Fibroblast of villous mesenchyme (primary cell): Measurements from ENCODE around the gene HOXB9. TPM values are rescaled to one million over a fixed set of nuclear protein-coding genes. Genes with fewer than 3 reads are reported as not detected.

ENCODE experiments used
- DNase-seq: peaks from one replicate; pipeline ENCODE4 v3.0.0-alpha.2; 2010; ENCODE audit warnings: low read depth
- H3K4me3 ChIP-seq: 2 replicates; pipeline ENCODE4 v1.5.1; 2011; ENCODE audit warnings: low read depth, mild to moderate bottlenecking, low read length
- total RNA-seq: library from RNA; depleted of rRNA; stranded (reverse); fragments of >200 nt; gene quantifications from 2 replicates; pipeline ENCODE4 v1.2.3, GENCODE V29; 2012
- TF ChIP-seq, protein P1 (sequence below): IDR thresholded peaks from 2 replicates; pipeline ENCODE4 v1.5.1; 2012; ENCODE audit warnings: low read depth, mild to moderate bottlenecking, low read length; ENCODE audit not compliant: insufficient read depth

Gene HOXB9
- total RNA-seq, 1 donor: not detected

DNA sequence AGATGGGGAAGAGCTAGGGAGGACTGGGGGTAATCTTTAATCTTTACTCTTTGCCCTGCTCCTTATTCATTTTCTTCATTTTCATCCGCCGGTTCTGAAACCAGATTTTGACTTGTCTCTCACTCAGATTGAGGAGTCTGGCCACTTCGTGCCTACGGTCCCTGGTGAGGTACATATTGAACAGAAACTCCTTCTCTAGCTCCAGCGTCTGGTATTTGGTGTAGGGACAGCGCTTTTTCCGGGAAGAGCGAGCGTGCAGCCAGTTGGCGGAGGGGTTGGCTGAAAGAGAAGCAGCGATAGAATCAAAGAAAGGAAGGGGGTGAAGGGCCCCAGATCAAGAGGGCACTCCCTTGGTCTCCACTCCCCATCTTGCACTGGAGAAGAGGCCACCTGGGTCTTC is 3.3 kb downstream of the HOXB9 start:
- TF ChIP-seq, protein P1, sequence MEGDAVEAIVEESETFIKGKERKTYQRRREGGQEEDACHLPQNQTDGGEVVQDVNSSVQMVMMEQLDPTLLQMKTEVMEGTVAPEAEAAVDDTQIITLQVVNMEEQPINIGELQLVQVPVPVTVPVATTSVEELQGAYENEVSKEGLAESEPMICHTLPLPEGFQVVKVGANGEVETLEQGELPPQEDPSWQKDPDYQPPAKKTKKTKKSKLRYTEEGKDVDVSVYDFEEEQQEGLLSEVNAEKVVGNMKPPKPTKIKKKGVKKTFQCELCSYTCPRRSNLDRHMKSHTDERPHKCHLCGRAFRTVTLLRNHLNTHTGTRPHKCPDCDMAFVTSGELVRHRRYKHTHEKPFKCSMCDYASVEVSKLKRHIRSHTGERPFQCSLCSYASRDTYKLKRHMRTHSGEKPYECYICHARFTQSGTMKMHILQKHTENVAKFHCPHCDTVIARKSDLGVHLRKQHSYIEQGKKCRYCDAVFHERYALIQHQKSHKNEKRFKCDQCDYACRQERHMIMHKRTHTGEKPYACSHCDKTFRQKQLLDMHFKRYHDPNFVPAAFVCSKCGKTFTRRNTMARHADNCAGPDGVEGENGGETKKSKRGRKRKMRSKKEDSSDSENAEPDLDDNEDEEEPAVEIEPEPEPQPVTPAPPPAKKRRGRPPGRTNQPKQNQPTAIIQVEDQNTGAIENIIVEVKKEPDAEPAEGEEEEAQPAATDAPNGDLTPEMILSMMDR: no peak
- no peak overlapping the region for H3K4me3 ChIP-seq
- no peak for DNase-seq

DNA sequence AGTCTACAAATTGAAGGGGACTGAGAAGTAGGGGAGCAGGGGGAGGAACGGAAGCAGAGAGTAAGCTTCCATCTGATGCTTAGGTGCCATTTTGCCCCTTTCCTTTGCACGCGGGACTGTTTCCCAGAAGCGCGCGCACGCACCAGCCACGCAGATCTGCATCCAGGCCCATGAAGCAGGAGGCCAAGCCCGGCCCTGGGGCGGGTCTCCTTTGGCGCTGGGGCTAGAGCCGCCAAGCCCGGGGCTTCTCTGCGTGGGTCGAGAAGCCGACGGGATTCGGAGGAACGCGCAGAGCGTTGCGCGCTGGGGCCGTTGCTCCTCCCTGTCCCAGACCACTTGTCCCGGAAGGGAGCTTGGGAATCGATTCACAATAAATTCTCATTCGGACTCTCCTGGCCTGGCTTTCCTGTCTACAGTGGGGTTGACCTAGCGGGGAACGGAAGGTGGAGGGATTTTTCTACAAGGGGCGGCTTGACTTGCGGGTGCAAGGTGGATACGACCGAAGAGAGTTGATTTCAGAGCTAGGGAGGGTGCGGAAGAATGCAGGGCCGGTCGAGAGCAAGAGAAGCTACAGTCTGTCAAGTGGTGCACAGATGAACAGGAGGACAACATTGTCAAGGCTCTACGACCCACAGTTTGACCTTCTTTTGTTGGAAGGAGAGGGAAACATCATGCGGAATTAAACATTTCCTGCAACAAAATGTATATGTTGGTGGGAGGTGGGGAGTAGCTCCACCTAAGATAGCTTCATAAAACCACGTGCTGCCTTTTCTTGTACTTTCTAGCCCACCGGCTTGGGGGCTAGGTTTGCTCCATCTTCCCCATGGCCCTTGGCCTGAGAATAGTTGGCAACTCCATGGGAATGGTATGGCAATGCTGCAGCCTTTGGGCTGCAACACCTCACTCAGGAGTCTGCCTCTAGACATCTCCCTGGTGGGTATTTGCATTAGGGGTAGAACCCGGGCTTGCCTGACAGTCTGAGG is 4.5 kb downstream of the HOXB9 start:
- no peak overlapping the region for H3K4me3 ChIP-seq
- DNase-seq: no peak
- TF ChIP-seq, protein P1: no peak

DNA sequence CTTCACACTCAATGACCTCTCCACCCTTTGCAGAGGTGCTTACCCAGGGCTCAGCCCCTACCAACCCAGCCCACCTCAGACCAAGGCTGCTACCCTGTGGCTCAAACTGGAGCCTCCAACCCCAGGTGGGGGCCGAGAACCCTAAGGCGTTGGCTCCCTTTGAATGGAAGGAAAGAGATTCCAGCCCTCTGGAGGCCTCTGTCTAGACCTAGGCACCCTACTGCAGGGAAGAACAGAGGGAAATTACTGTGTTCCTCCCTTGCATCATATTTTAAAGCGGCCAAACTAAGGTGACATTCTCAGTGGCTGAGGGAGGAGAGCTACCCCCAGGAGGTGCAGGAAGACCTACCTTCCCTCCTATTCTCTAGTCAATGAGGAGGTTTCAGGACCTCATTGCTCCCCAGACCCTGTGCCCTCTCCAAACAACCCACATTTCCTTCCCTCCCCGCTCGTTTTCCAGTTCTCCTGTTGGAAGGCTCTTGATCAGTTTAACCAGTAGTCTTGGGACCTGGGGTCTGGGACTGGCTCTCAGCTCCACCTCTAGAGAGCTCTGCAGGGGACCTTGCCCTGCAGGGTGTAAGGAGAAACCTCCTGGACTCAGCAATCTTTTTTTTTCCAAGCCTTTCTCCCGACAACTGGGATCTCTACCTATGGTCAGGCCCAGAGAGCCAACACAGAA is 5.6 kb downstream of the HOXB9 start:
- no peak for DNase-seq
- no peak overlapping the region for H3K4me3 ChIP-seq
- TF ChIP-seq, protein P1: no peak

DNA sequence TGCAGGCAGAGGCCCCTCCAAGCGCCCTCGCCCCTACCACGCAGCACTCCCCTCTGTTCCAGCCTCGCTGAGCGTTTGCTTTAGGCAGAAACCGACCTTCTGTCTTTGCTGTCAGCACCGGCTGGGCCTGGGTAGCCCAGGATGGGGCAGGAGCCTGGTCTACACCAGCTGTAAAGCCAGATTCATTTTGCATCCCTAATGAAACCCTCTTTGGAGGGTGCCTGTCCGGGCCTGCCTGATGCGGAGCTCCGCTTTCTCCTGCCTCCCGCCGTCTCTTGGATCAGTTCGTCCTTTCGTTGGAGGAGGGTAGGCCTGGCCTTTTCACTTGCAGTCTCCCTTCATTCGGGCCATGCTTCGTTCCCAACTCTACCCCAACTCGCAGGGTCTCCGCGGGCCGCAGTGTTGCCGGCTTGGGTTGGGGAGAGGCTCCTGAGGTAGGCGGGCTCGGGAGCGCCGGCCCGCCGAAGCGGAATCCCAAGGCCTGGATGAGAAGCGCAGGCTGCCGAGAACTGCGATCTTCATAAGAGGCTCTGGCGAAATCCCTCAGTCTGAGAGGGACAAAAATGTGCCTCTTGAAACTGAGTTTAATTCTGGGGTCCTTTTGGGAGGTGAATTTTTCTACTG is 6.2 kb downstream of the HOXB9 start:
- H3K4me3 ChIP-seq: no peak overlapping the region
- DNase-seq: no peak
- TF ChIP-seq, protein P1: no peak

DNA sequence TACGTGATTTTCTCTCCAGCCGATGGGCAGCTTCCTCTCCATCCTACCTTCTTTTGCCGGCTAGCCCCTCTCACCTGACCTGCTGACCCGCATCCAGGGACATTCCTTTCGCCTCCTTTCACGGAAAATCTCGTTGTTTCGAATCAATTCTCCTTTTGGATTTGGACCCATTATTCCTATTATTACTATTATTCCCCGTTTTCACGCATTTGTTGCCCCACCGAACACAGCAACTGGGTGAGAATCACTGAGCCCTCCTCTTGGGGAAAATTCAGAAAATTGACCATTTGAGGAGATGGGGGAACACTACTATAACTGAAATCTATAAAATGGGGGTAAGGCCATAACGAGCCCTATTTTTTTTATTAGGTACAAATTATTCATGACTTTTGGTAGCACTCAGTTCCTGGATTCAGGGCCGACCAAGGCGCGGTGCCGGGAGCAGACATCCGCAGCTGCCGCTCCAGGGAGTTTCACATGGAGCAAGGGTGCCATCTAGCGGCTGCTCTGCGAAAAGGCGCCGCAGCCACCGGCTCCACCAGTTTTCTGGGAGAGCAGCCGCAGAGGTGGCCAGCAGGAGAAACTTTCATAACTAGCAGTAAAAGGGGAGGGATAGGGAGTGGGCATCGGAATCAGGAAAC is 7.8 kb downstream of the HOXB9 start:
- TF ChIP-seq, protein P1: peak; percentile 94
- peak; percentile 79 for DNase-seq
- no peak overlapping the region for H3K4me3 ChIP-seq

DNA sequence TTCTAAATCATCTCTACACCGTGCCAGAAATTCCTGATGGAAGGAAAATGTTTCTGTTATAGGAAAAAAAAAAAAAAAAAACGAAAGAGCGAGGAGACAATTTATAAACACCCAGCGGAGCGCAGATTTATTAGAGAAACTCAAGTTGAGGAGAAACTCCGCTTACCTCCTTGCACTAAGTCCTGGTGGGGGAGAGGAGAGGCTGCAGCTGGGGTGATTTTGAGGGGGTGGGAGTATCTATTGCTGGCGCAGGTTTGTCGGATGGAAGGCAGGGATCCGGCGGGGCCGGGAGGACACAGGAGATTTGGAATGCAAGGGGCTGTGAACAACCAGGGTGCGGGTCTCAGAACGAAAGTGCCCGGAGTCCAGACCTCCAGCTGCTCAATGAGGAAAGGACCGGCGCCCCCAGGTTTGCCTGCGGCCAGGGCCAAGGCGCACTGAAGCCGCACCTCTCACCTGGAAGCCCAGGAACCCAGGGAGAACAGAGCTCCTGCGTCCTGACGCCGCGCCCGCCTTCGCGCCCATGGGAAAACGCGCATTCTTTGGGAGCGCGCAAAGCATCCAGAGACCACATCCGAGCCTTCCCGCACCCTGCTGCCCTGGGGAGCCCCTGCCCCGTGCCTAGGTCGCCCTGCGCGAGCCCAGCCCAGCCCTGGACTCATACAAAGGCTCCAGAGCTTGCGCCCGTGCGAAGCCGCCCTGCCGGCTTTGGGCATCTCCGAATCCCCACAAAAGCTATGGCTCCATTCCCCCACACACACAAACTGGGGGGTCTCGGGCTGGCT is 8.5 kb downstream of the HOXB9 start:
- TF ChIP-seq, protein P1: no peak
- DNase-seq: no peak
- H3K4me3 ChIP-seq: no peak overlapping the region
